Measurements from ENCODE around the gene KRTAP10-2.
"Not testable (repeated sequence)": the region's sequence is repeated elsewhere in the genome, so short reads cannot be mapped to it uniquely, and the experiment has no call there.

KRTAP10-2 gene

GRCh38 chr21:44567481-44568171 is 16.3 kb upstream of the KRTAP10-2 start:
- DNase-seq (ENCODE audit: low read depth): no peak

- DNase-seq (ENCODE audit: low read depth): no peak
Measured at GRCh38 chr21:44566403-44566802, 15.1 kb upstream of the KRTAP10-2 start.

- DNase-seq (ENCODE audit: low read depth): no peak
Measured at GRCh38 chr21:44564886-44565598, 13.7 kb upstream of the KRTAP10-2 start.

GRCh38 chr21:44564099-44564498 is 12.8 kb upstream of the KRTAP10-2 start:
- no peak for DNase-seq (ENCODE audit: low read depth)

GRCh38 chr21:44558695-44559094 is 7.4 kb upstream of the KRTAP10-2 start, which contains the start of gene KRTAP10-3:
TSS of gene KRTAP10-3 (minus strand) at chr21:44558795. CDS start at chr21:44558715, 80 bp downstream.
- DNase-seq (ENCODE audit: low read depth): no peak

- not testable (repeated sequence) for DNase-seq (ENCODE audit: low read depth)
Measured at GRCh38 chr21:44558329-44558675, 7.0 kb upstream of the KRTAP10-2 start.

GRCh38 chr21:44557491-44558328 is 6.4 kb upstream of the KRTAP10-2 start:
- DNase-seq (ENCODE audit: low read depth): no peak

- no peak for DNase-seq (ENCODE audit: low read depth)
Measured at GRCh38 chr21:44556879-44557278, 5.6 kb upstream of the KRTAP10-2 start.

GRCh38 chr21:44555200-44555875 is 4.0 kb upstream of the KRTAP10-2 start:
- DNase-seq (ENCODE audit: low read depth): no peak

- DNase-seq (ENCODE audit: low read depth): no peak
Measured at GRCh38 chr21:44552681-44553080, 1.4 kb upstream of the KRTAP10-2 start.

GRCh38 chr21:44552136-44552535 is 831 bp upstream of the KRTAP10-2 start:
- DNase-seq (ENCODE audit: low read depth): no peak

- DNase-seq (ENCODE audit: low read depth): no peak
Measured at GRCh38 chr21:44550807-44551206, 498 bp downstream of the KRTAP10-2 start.

GRCh38 chr21:44550285-44550684 is 1.0 kb downstream of the KRTAP10-2 start:
- DNase-seq (ENCODE audit: low read depth): not testable (repeated sequence)

GRCh38 chr21:44549525-44550211 is 1.6 kb downstream of the KRTAP10-2 start:
- DNase-seq (ENCODE audit: low read depth): no peak

- DNase-seq (ENCODE audit: low read depth): no peak
Measured at GRCh38 chr21:44548922-44549321, 2.4 kb downstream of the KRTAP10-2 start.

GRCh38 chr21:44548381-44548780 is 2.9 kb downstream of the KRTAP10-2 start:
- DNase-seq (ENCODE audit: low read depth): no peak

- no peak for DNase-seq (ENCODE audit: low read depth)
Measured at GRCh38 chr21:44547656-44548331, 3.5 kb downstream of the KRTAP10-2 start.

GRCh38 chr21:44544566-44544965 is 6.7 kb downstream of the KRTAP10-2 start:
- no peak for DNase-seq (ENCODE audit: low read depth)

GRCh38 chr21:44542716-44543115 is 8.6 kb downstream of the KRTAP10-2 start:
- DNase-seq (ENCODE audit: low read depth): no peak

GRCh38 chr21:44540741-44541288 is 10.5 kb downstream of the KRTAP10-2 start:
- no peak for DNase-seq (ENCODE audit: low read depth)

Measured in stimulated activated CD8-positive, alpha-beta memory T cell treated with anti-CD3 and anti-CD28 coated beads, Interleukin-12 subunit alpha, Interleukin-12 subunit beta, amount 100 ng/mL, for 4 hours (primary cell).